Endothelial cell of umbilical vein (primary cell): ENCODE data around the gene ATF3.

Experiments
- EZH2 ChIP-seq: IDR thresholded peaks from 2 replicates; pipeline ENCODE4 v1.6.1; 2012; ENCODE audit warnings: borderline replicate concordance, low read depth, mild to moderate bottlenecking, moderate library complexity, low read length, inconsistent platforms; ENCODE audit not compliant: severe bottlenecking
- JUN ChIP-seq: IDR thresholded peaks from 2 replicates; pipeline ENCODE4 v1.6.1; 2011; ENCODE audit warnings: borderline replicate concordance, low read depth; ENCODE audit not compliant: insufficient read length, insufficient read depth
- POLR2A ChIP-seq: IDR thresholded peaks from 2 replicates; pipeline ENCODE4 v1.6.1; 2012; ENCODE audit warnings: low read depth, mild to moderate bottlenecking, control low read depth, low read length
- POLR2AphosphoS5 ChIP-seq: IDR thresholded peaks from 2 replicates; pipeline ENCODE4 v1.6.1; 2012; ENCODE audit warnings: low read depth, mild to moderate bottlenecking, control low read depth, low read length, moderate library complexity; ENCODE audit not compliant: insufficient read depth
- TF ChIP-seq, protein P1 (sequence below), 2 donors: IDR thresholded peaks; 1 replicate in 1 of 2; 2 replicates in 1 of 2; pipeline ENCODE4 v1.5.1; 2011; ENCODE audit warnings: low read length in 2 of 2, mild to moderate bottlenecking in 2 of 2, moderate library complexity in 2 of 2, control low read depth in 1 of 2, inconsistent platforms in 1 of 2, low read depth in 1 of 2; ENCODE audit not compliant: insufficient read depth in 1 of 2; ENCODE audit errors: extremely low read depth in 1 of 2

DNA sequence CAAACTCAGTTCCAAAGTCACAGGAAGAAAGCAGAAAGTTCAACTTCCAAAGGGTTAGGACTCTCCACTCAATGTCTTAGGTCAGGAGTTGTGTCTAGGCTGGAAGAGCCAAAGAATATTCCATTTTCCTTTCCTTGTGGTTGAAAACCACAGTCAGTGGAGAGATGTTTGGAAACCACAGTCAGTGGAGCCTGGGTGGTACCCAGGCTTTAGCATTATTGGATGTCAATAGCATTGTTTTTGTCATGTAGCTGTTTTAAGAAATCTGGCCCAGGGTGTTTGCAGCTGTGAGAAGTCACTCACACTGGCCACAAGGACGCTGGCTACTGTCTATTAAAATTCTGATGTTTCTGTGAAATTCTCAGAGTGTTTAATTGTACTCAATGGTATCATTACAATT lies 11.7 kb downstream of the ATF3 start:
- TF ChIP-seq, protein P1, sequence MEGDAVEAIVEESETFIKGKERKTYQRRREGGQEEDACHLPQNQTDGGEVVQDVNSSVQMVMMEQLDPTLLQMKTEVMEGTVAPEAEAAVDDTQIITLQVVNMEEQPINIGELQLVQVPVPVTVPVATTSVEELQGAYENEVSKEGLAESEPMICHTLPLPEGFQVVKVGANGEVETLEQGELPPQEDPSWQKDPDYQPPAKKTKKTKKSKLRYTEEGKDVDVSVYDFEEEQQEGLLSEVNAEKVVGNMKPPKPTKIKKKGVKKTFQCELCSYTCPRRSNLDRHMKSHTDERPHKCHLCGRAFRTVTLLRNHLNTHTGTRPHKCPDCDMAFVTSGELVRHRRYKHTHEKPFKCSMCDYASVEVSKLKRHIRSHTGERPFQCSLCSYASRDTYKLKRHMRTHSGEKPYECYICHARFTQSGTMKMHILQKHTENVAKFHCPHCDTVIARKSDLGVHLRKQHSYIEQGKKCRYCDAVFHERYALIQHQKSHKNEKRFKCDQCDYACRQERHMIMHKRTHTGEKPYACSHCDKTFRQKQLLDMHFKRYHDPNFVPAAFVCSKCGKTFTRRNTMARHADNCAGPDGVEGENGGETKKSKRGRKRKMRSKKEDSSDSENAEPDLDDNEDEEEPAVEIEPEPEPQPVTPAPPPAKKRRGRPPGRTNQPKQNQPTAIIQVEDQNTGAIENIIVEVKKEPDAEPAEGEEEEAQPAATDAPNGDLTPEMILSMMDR (IDR thresholded peaks at IDR 0.05; ENCODE audit: extremely low read depth in 1 of 2, insufficient read depth in 1 of 2, low read depth in 1 of 2, low read length in 2 of 2): no peak
- TF ChIP-seq POLR2AphosphoS5 (no peak), POLR2A (no peak), EZH2 (no peak), JUN (no peak)
